ENCODE measurements around the gene ITGB1BP1.

The ITGB1BP1 gene

GRCh38 chr2:9466147-9466683 is 42.9 kb upstream of the ITGB1BP1 start:
- TF ChIP-seq RAD21 (IDR thresholded peaks at IDR 0.05; ENCODE audit: low read depth): no peak
- no peak for TF ChIP-seq CEBPB (IDR thresholded peaks at IDR 0.05)
- TF ChIP-seq YY1 (IDR thresholded peaks at IDR 0.05; ENCODE audit: low read depth): no peak
- TF ChIP-seq EGR1 (IDR thresholded peaks at IDR 0.05): no peak
- no peak for TF ChIP-seq MAX (IDR thresholded peaks at IDR 0.05)
- no peak for TF ChIP-seq CREB1 (IDR thresholded peaks at IDR 0.05; ENCODE audit: low read depth)
- no peak for TF ChIP-seq ZBTB7A (IDR thresholded peaks at IDR 0.05; ENCODE audit: low read depth)
- TF ChIP-seq TCF12 (IDR thresholded peaks at IDR 0.05; ENCODE audit: low read depth): no peak
- no peak for TF ChIP-seq REST (IDR thresholded peaks at IDR 0.05; ENCODE audit: low read depth)
- no peak for TF ChIP-seq TEAD4 (IDR thresholded peaks at IDR 0.05)
- no peak for TF ChIP-seq USF1 (IDR thresholded peaks at IDR 0.05)
- no peak for TF ChIP-seq TAF1 (IDR thresholded peaks at IDR 0.05; ENCODE audit: low read depth)
- no peak for TF ChIP-seq NFIC (IDR thresholded peaks at IDR 0.05)
- TF ChIP-seq EP300 (IDR thresholded peaks at IDR 0.05; ENCODE audit: borderline replicate concordance): no peak
- TF ChIP-seq FOXM1 (IDR thresholded peaks at IDR 0.05; ENCODE audit: borderline replicate concordance, low read depth): no peak

- TF ChIP-seq TEAD4 (IDR thresholded peaks at IDR 0.05): no peak
- TF ChIP-seq MAX (IDR thresholded peaks at IDR 0.05): no peak
- no peak for TF ChIP-seq CEBPB (IDR thresholded peaks at IDR 0.05)
- TF ChIP-seq NFIC (IDR thresholded peaks at IDR 0.05): no peak
- no peak for TF ChIP-seq EGR1 (IDR thresholded peaks at IDR 0.05)
- no peak for TF ChIP-seq RAD21 (IDR thresholded peaks at IDR 0.05; ENCODE audit: low read depth)
- TF ChIP-seq TCF12 (IDR thresholded peaks at IDR 0.05; ENCODE audit: low read depth): no peak
Measured at GRCh38 chr2:9465170-9465569, 41.8 kb upstream of the ITGB1BP1 start.

GRCh38 chr2:9463698-9464034 is 40.3 kb upstream of the ITGB1BP1 start:
- TF ChIP-seq ZBTB7A (IDR thresholded peaks at IDR 0.05; ENCODE audit: low read depth) (no peak), NFIC (IDR thresholded peaks at IDR 0.05) (no peak), YY1 (IDR thresholded peaks at IDR 0.05; ENCODE audit: low read depth) (no peak), RAD21 (IDR thresholded peaks at IDR 0.05; ENCODE audit: low read depth) (no peak), CREB1 (IDR thresholded peaks at IDR 0.05; ENCODE audit: low read depth) (no peak)

GRCh38 chr2:9462886-9463697 is 39.8 kb upstream of the ITGB1BP1 start:
- TF ChIP-seq EGR1 (IDR thresholded peaks at IDR 0.05): no peak
- TF ChIP-seq NFIC (IDR thresholded peaks at IDR 0.05): no peak
- TF ChIP-seq CEBPB (IDR thresholded peaks at IDR 0.05): no peak
- TF ChIP-seq EP300 (IDR thresholded peaks at IDR 0.05; ENCODE audit: borderline replicate concordance): no peak
- no peak for TF ChIP-seq MAX (IDR thresholded peaks at IDR 0.05)
- no peak for TF ChIP-seq YY1 (IDR thresholded peaks at IDR 0.05; ENCODE audit: low read depth)
- TF ChIP-seq TCF12 (IDR thresholded peaks at IDR 0.05; ENCODE audit: low read depth): no peak
- TF ChIP-seq REST (IDR thresholded peaks at IDR 0.05; ENCODE audit: low read depth): no peak
- TF ChIP-seq TAF1 (IDR thresholded peaks at IDR 0.05; ENCODE audit: low read depth): no peak
- TF ChIP-seq CREB1 (IDR thresholded peaks at IDR 0.05; ENCODE audit: low read depth): no peak
- no peak for TF ChIP-seq ZBTB7A (IDR thresholded peaks at IDR 0.05; ENCODE audit: low read depth)
- TF ChIP-seq FOXM1 (IDR thresholded peaks at IDR 0.05; ENCODE audit: borderline replicate concordance, low read depth): no peak

GRCh38 chr2:9462313-9462712 is 39.0 kb upstream of the ITGB1BP1 start:
- TF ChIP-seq TEAD4 (IDR thresholded peaks at IDR 0.05) (no peak), MAX (IDR thresholded peaks at IDR 0.05) (no peak), RAD21 (IDR thresholded peaks at IDR 0.05; ENCODE audit: low read depth) (no peak), EP300 (IDR thresholded peaks at IDR 0.05; ENCODE audit: borderline replicate concordance) (no peak), YY1 (IDR thresholded peaks at IDR 0.05; ENCODE audit: low read depth) (no peak), TCF12 (IDR thresholded peaks at IDR 0.05; ENCODE audit: low read depth) (no peak), ZBTB7A (IDR thresholded peaks at IDR 0.05; ENCODE audit: low read depth) (no peak), CREB1 (IDR thresholded peaks at IDR 0.05; ENCODE audit: low read depth) (no peak), EGR1 (IDR thresholded peaks at IDR 0.05) (no peak), FOXM1 (IDR thresholded peaks at IDR 0.05; ENCODE audit: borderline replicate concordance, low read depth) (no peak)
